GM13976 (cell line): ENCODE data around the gene GLI3.

Experiments
- DNase-seq: peaks from one replicate; pipeline ENCODE4 v3.0.0; 2012; ENCODE audit warnings: low spot score
- CTCF ChIP-seq: IDR thresholded peaks from 2 replicates; pipeline ENCODE4 v1.5.1; 2012; ENCODE audit warnings: borderline replicate concordance, mild to moderate bottlenecking; ENCODE audit not compliant: insufficient read depth; ENCODE audit errors: extremely low read depth, missing control alignments, control extremely low read depth
- in situ Hi-C: fragments of 300-500 bp; cut with MboI; formaldehyde crosslinking; loops from one replicate; pipeline ENCODE4 v1.12.0; 2022; ENCODE audit warnings: low sequenced_read_pairs, mixed read lengths, inconsistent platforms; ENCODE audit not compliant: unreplicated experiment

Gene GLI3

DNA sequence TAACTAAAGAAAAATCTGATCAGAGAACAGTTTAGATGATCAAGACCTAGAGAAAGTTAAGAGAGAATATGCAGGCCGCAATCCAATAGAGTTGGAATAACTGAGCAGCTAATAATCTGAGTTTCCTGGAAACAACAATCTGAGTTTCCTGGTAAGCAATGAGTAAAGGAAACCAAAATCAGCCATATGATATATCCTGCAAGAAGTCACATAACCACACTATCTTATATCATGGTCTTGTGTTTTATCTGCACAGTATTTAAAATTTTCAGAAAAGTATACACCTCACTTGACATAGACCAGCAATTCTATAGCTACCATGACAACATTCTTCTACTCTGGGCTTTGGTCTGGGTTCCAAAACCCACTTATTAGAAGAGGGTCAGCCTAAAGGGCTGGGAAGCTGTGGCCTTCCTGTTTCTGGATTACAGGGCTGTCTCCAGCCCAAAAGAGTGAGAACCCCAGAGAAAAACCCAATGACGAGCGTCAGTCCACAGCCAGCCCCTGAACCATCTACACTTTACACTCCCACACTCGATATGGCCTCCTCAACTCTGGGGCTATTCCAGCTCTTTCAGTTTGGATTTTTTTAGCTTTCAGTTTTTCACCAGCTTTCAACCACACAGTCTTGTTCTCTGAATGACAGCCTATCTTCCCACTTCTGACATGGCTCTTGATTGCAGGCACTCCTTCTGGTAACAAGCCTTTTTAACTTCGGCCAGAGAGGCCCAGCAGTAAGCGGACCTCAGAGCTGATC is 110.4 kb downstream of the GLI3 start:
- in situ Hi-C loops: no loop called here
- DNase-seq: no peak
- no peak for TF ChIP-seq CTCF

- DNase-seq: no peak
- TF ChIP-seq CTCF: no peak
- in situ Hi-C loops: no loop called here
Measured at GRCh38 chr7:42125321-42125720, 111.7 kb downstream of the GLI3 start.

GRCh38 chr7:42123716-42124115 is 113.3 kb downstream of the GLI3 start:
- no peak for TF ChIP-seq CTCF
- DNase-seq: no peak
- in situ Hi-C loops: no loop called here

GRCh38 chr7:42120191-42120590 is 116.8 kb downstream of the GLI3 start:
- in situ Hi-C loops: no loop called here
- DNase-seq: no peak
- TF ChIP-seq CTCF: no peak

GRCh38 chr7:42117201-42117600 is 119.8 kb downstream of the GLI3 start:
- in situ Hi-C loops: no loop called here
- TF ChIP-seq CTCF: no peak
- no peak for DNase-seq

- in situ Hi-C loops: no loop called here
- no peak for TF ChIP-seq CTCF
- no peak for DNase-seq
Measured at GRCh38 chr7:42115795-42116194, 121.2 kb downstream of the GLI3 start.

GRCh38 chr7:42110333-42110732 is 126.7 kb downstream of the GLI3 start:
- in situ Hi-C loops: no loop called here
- DNase-seq: no peak
- no peak for TF ChIP-seq CTCF
